Fibroblast of gingiva (primary cell): ENCODE measurements around the gene PREX1.

Source experiments
- DNase-seq: peaks from one replicate; pipeline ENCODE4 v3.0.0-alpha.2; 2011; ENCODE audit warnings: low read depth

PREX1 gene

GRCh38 chr20:48680650-48681049 is 147.1 kb downstream of the PREX1 start:
- no peak for DNase-seq

GRCh38 chr20:48679599-48679998 is 148.2 kb downstream of the PREX1 start:
- no peak for DNase-seq

- no peak for DNase-seq
Observed at GRCh38 chr20:48679011-48679410, 148.8 kb downstream of the PREX1 start.

- DNase-seq = no peak
Observed at GRCh38 chr20:48678421-48678820, 149.4 kb downstream of the PREX1 start.

GRCh38 chr20:48676795-48677460 is 150.9 kb downstream of the PREX1 start:
- DNase-seq = no peak

GRCh38 chr20:48676125-48676524 is 151.7 kb downstream of the PREX1 start:
- no peak for DNase-seq

- DNase-seq = no peak
Observed at GRCh38 chr20:48674461-48674860, 153.3 kb downstream of the PREX1 start.

- no peak for DNase-seq
Observed at GRCh38 chr20:48673507-48673906, 154.3 kb downstream of the PREX1 start.

GRCh38 chr20:48672324-48672723 is 155.5 kb downstream of the PREX1 start:
- no peak for DNase-seq

- DNase-seq = no peak
Observed at GRCh38 chr20:48671141-48671540, 156.7 kb downstream of the PREX1 start.

- no peak for DNase-seq
Observed at GRCh38 chr20:48669946-48670605, 157.7 kb downstream of the PREX1 start.

GRCh38 chr20:48668451-48668946 is 159.3 kb downstream of the PREX1 start:
- peak; percentile 57 for DNase-seq

- DNase-seq = no peak
Observed at GRCh38 chr20:48667889-48668413, 159.8 kb downstream of the PREX1 start.

GRCh38 chr20:48667481-48667880 is 160.3 kb downstream of the PREX1 start:
- no peak for DNase-seq

GRCh38 chr20:48665785-48666184 is 162.0 kb downstream of the PREX1 start:
- no peak for DNase-seq

- DNase-seq = no peak
Observed at GRCh38 chr20:48662711-48663110, 165.1 kb downstream of the PREX1 start.

- DNase-seq = no peak
Observed at GRCh38 chr20:48661575-48662455, 166.0 kb downstream of the PREX1 start.

- DNase-seq = no peak
Observed at GRCh38 chr20:48660788-48661187, 167.0 kb downstream of the PREX1 start.

GRCh38 chr20:48659858-48660257 is 167.9 kb downstream of the PREX1 start:
- DNase-seq = peak; percentile 90

- no peak for DNase-seq
Observed at GRCh38 chr20:48658505-48658904, 169.3 kb downstream of the PREX1 start.

- no peak for DNase-seq
Observed at GRCh38 chr20:48658198-48658476, 169.7 kb downstream of the PREX1 start.

- peak; percentile 59 for DNase-seq
Observed at GRCh38 chr20:48657426-48658197, 170.2 kb downstream of the PREX1 start.
